ENCODE measurements around the gene ENPP7.

Gene ENPP7

DNA sequence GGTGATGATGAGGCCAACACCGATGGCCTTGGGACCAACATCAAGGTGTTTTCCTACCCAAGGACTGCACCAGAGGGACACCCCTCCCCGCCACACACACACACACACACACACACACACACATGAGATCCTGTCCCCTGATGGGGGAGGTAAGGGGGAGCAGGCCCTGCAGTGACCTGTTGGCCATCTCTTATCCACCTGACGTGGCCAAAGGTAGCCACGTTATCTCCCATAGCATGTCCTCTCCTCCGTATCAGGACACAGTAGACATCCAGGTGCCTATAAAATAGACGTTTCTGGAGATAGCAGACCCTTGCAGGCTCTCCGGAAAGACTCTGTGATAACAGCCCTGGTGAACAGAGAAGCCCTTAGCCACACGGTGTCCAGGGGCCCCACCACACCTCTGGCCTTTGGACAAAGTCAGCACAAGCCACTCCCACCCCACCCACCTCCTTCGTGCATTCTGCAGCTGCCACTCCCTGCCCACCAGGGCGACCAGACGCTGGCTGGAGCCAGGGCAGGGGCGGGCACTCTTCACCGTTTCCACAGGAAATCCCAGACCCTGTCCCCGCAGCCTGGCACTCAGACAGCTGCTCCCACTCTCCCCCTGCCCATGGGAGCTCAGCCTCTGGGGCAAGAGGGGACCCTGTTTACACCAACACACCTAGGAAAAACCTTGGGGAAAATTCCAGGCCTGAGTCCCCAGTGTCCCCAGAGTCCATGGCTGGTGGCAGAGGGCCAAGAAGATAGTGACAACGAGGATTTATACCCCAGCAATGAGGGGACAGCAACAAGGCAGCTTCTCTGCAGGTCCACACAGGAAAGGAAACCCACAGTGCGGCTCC, 15.4 kb upstream of the ENPP7 start:
- Mint-ChIP-seq H3K27ac (no peak overlapping the region), H3K4me3 (no peak overlapping the region), H3K27me3 (peaks cover 10% of the 10 kb centered on the region), H3K9me3 (ENCODE audit: low read depth) (no peaks in the 10 kb centered on the region), H3K36me3 (no peaks in the 10 kb centered on the region), H3K4me1 (ENCODE audit: low read depth) (no peaks in the 10 kb centered on the region)

DNA sequence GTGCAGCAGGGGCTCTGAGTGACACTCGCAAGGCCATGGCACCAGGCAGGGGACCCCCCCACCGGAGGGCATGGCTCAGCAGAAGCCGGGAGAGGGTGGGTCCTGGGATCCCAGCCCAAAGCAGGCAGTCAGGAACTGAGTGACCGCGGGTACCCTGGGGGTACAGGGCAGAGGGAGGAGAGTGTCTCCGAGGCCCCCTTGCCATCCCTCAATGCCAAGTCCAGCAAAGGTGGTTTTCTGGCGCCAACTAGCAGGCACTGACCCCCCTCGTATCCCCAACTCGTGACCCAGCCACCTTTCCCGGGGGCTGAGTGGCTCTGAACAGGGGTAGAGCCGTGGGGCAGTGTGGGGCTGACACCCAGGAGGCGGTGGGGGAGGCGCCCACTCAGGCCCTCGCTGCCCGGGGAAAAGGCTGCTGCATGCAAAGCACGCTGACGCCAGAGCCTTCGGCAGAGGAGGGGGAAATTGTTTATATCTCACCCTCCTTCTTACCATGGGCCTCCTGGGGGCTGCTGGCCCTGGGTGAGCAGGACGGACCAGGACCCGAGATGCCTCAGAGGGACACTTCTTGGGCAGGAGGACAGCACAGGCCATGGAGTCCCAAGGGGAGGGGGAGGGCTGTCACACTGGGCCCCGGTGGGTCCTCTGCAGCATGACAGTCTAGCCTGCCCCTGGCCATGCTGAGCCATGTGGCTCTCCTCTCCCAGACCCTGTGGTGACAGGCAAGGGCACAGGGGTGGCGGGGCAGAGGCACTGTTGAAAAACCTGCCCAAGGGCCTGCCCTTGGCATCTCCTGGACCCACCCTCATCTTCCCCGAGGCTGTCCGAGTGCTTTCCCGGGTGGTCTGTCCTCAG, 14.6 kb upstream of the ENPP7 start:
- Mint-ChIP-seq H3K27me3 (peaks cover 10% of the 10 kb centered on the region), H3K4me1 (ENCODE audit: low read depth) (no peaks in the 10 kb centered on the region), H3K9me3 (ENCODE audit: low read depth) (no peaks in the 10 kb centered on the region), H3K27ac (no peak overlapping the region), H3K4me3 (no peak overlapping the region), H3K36me3 (no peaks in the 10 kb centered on the region)

DNA sequence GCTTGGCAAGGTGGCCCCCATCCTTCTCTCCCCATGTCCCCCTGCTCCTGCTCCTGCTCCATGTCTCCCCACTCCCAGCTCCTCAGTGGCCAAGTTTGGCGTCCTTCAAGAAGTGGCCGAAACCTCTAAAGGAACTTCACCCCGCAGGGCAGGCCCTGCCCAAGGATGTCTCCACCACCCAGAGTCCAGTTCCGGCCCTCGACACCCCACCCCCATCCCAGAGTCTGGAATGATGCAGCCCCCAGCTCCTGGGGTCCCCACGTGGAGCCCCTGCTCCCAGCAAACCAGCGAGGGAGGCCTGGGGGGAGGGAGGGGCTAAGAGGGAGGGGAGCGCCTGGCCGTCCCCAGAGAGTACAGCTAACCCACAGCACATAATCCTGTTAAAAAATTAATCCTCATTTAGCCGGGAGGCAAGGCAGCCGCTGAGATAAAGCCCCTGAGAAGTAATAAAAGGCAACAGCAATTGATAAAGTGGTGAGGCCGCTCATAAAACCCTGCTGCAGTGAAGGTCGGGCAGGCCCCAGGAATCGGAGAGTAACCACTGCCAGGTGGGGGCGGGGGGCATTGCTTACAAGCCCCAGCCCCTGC, 9.9 kb upstream of the ENPP7 start:
- no peaks in the 10 kb centered on the region for H3K9me3 Mint-ChIP-seq (ENCODE audit: low read depth)
- H3K4me3 Mint-ChIP-seq: no peak overlapping the region
- H3K4me1 Mint-ChIP-seq (ENCODE audit: low read depth): no peaks in the 10 kb centered on the region
- no peaks in the 10 kb centered on the region for H3K36me3 Mint-ChIP-seq
- no peak overlapping the region for H3K27ac Mint-ChIP-seq
- no peaks in the 10 kb centered on the region for H3K27me3 Mint-ChIP-seq

- Mint-ChIP-seq H3K4me3 (no peak overlapping the region), H3K36me3 (no peaks in the 10 kb centered on the region)
Observed at GRCh38 chr17:79721993-79722671, 8.6 kb upstream of the ENPP7 start.

GRCh38 chr17:79722787-79723186, 8.0 kb upstream of the ENPP7 start:
- H3K9me3 Mint-ChIP-seq (ENCODE audit: low read depth): no peaks in the 10 kb centered on the region
- peaks cover 1% of the 10 kb centered on the region for H3K4me1 Mint-ChIP-seq (ENCODE audit: low read depth)
- H3K27ac Mint-ChIP-seq: no peak overlapping the region
- no peak overlapping the region for H3K4me3 Mint-ChIP-seq
- no peaks in the 10 kb centered on the region for H3K36me3 Mint-ChIP-seq
- no peaks in the 10 kb centered on the region for H3K27me3 Mint-ChIP-seq

More at GRCh38 chr17:79721993-79722671, 8.6 kb upstream of the ENPP7 start:
- H3K27ac Mint-ChIP-seq: no peak overlapping the region
- H3K27me3 Mint-ChIP-seq: no peaks in the 10 kb centered on the region
- no peaks in the 10 kb centered on the region for H3K4me1 Mint-ChIP-seq (ENCODE audit: low read depth)
- no peaks in the 10 kb centered on the region for H3K9me3 Mint-ChIP-seq (ENCODE audit: low read depth)

- Mint-ChIP-seq H3K36me3 (no peaks in the 10 kb centered on the region), H3K9me3 (ENCODE audit: low read depth) (no peaks in the 10 kb centered on the region), H3K4me3 (peak overlapping the region; percentile 72), H3K27me3 (no peaks in the 10 kb centered on the region), H3K27ac (peak overlapping the region; percentile 75), H3K4me1 (ENCODE audit: low read depth) (peaks cover 20% of the 10 kb centered on the region)
Observed at GRCh38 chr17:79728169-79728907, 2.4 kb upstream of the ENPP7 start.

DNA sequence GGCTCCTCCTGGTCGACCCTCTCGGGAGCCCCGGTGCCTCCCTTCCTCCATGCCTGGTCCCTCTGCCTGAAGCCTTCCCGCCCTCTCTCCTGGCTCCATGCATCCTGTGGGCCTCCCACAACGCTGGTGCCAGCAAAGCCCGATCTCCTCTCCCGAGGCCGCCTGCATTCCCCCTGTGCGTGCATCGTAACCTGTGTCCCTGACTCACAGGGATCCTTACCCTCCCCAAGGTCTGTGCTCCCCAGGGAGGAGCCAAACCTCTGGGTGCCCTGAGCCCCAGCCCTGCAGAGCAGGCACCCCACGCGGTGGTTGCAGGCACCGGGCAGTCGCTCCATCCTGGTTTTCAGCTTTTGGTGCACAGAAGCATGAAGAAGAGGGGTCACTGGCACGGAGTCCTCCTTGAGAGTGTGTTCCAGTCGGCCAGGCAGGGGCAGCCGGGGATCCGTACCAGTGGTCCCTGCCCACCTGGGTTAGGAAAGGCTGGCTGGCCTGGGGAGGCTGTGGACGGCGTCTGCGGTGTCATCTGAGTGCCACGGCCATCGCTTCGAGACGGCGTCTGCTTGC, 1.8 kb upstream of the ENPP7 start:
- Mint-ChIP-seq H3K4me1 (ENCODE audit: low read depth) (peaks cover 22% of the 10 kb centered on the region), H3K27me3 (no peaks in the 10 kb centered on the region), H3K9me3 (ENCODE audit: low read depth) (no peaks in the 10 kb centered on the region), H3K4me3 (peak overlapping the region; percentile 30), H3K36me3 (no peaks in the 10 kb centered on the region), H3K27ac (peak overlapping the region; percentile 75)

DNA sequence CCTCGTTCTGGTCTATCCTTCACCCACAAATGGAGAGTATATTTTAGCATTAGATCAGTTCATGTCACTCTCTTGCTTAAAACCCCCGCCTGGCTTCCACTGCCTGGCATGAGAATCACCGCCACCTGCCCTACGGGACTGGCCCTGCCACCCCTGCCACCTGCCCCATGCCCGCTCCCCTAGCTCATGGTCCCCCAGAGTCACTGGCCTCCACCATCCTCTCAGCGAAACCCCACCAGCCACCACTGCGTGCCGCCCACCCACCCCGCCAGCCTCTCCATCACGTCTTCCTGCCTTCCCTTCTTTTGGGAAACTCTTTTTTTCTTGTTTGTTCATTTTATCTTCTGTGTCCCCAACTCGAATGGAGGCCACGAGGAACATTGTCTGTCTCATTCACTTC, 982 bp upstream of the ENPP7 start:
- no peaks in the 10 kb centered on the region for H3K27me3 Mint-ChIP-seq
- peaks cover 22% of the 10 kb centered on the region for H3K4me1 Mint-ChIP-seq (ENCODE audit: low read depth)
- H3K27ac Mint-ChIP-seq: no peak overlapping the region
- no peaks in the 10 kb centered on the region for H3K9me3 Mint-ChIP-seq (ENCODE audit: low read depth)
- peak overlapping the region; percentile 46 for H3K4me3 Mint-ChIP-seq
- H3K36me3 Mint-ChIP-seq: no peaks in the 10 kb centered on the region

GRCh38 chr17:79730437-79730768, 340 bp upstream of the ENPP7 start:
- Mint-ChIP-seq H3K27me3 (no peaks in the 10 kb centered on the region), H3K27ac (no peak overlapping the region), H3K4me1 (ENCODE audit: low read depth) (peaks cover 22% of the 10 kb centered on the region), H3K4me3 (no peak overlapping the region), H3K9me3 (ENCODE audit: low read depth) (no peaks in the 10 kb centered on the region), H3K36me3 (no peaks in the 10 kb centered on the region)

- H3K27me3 Mint-ChIP-seq: peaks cover 2% of the 10 kb centered on the region
- H3K36me3 Mint-ChIP-seq: no peaks in the 10 kb centered on the region
- peak overlapping the region; percentile 60 for H3K4me3 Mint-ChIP-seq
- H3K4me1 Mint-ChIP-seq (ENCODE audit: low read depth): peaks cover 22% of the 10 kb centered on the region
- no peak overlapping the region for H3K27ac Mint-ChIP-seq
- H3K9me3 Mint-ChIP-seq (ENCODE audit: low read depth): no peaks in the 10 kb centered on the region
Observed at GRCh38 chr17:79732254-79732653, 1.5 kb downstream of the ENPP7 start.

- H3K36me3 Mint-ChIP-seq: no peaks in the 10 kb centered on the region
- H3K4me1 Mint-ChIP-seq (ENCODE audit: low read depth): peaks cover 18% of the 10 kb centered on the region
- no peaks in the 10 kb centered on the region for H3K9me3 Mint-ChIP-seq (ENCODE audit: low read depth)
- peak overlapping the region; percentile 61 for H3K27ac Mint-ChIP-seq
- H3K4me3 Mint-ChIP-seq: peak overlapping the region; percentile 60
- peaks cover 2% of the 10 kb centered on the region for H3K27me3 Mint-ChIP-seq
Observed at GRCh38 chr17:79732804-79733691, 2.3 kb downstream of the ENPP7 start.

- Mint-ChIP-seq H3K4me3 (no peak overlapping the region), H3K36me3 (no peaks in the 10 kb centered on the region), H3K9me3 (ENCODE audit: low read depth) (no peaks in the 10 kb centered on the region)
Observed at GRCh38 chr17:79733692-79734070, 2.9 kb downstream of the ENPP7 start.

GRCh38 chr17:79735096-79735495, 4.4 kb downstream of the ENPP7 start:
- Mint-ChIP-seq H3K4me1 (ENCODE audit: low read depth) (peaks cover 10% of the 10 kb centered on the region), H3K9me3 (ENCODE audit: low read depth) (no peaks in the 10 kb centered on the region), H3K4me3 (no peak overlapping the region), H3K27me3 (peaks cover 4% of the 10 kb centered on the region), H3K36me3 (no peaks in the 10 kb centered on the region), H3K27ac (no peak overlapping the region)

More at GRCh38 chr17:79733692-79734070, 2.9 kb downstream of the ENPP7 start:
- Mint-ChIP-seq H3K4me1 (ENCODE audit: low read depth) (peaks cover 13% of the 10 kb centered on the region), H3K27ac (peak overlapping the region; percentile 61), H3K27me3 (peaks cover 2% of the 10 kb centered on the region)
